ENCODE data around the gene ATAD5.
A peak's percentile ranks its signal among the peaks of the same experiment; 100 is the strongest.
"Not testable (repeated sequence)": the region's sequence is repeated elsewhere in the genome, so short reads cannot be mapped to it uniquely, and the experiment has no call there.

Gene ATAD5

GRCh38 chr17:30929861-30930260 lies 98.1 kb downstream of the ATAD5 start:
- ChIA-PET POLR2A (interaction anchor here (0.6 kb wide), 1 partner anchor 47 kb away, joined by 3 read pairs; no protein-coding TSS in a partner anchor), CTCF (interaction anchor here (0.6 kb wide), 1 partner anchor 10 kb away, joined by 3 read pairs; no protein-coding TSS in a partner anchor)
- H3K36me3 ChIP-seq (ENCODE audit: control insufficient read depth in 2 of 2, insufficient read depth in 1 of 2, low read length in 2 of 2), result peaks cover 6 to 60% of the 10 kb centered on the region in 2 experiments
- H3K4me1 ChIP-seq (ENCODE audit: control insufficient read depth, insufficient read depth, low read length); H3K27ac ChIP-seq (ENCODE audit: extremely low read depth, low read depth, low read length); H3K9me3 ChIP-seq (ENCODE audit: control insufficient read depth, insufficient read depth, low read depth, low read length); H3K4me3 ChIP-seq (ENCODE audit: low read depth, low read length): not testable (repeated sequence)
- TF ChIP-seq ZNF555 (tag by site-specific recombination; conservative IDR thresholded peaks at IDR 0.05), result peak; percentile 63
- peak; percentile 53; the same call in 1 of the 2 replicates for TF ChIP-seq ZNF560 (tag by site-specific recombination; IDR thresholded peaks at IDR 0.05; ENCODE audit: borderline replicate concordance)
- peak; percentile 44; the same call in 1 of the 2 replicates for TF ChIP-seq ZNF664 (tag by site-specific recombination; IDR thresholded peaks at IDR 0.05)
- 0 out of 2 replicates have a peak, but pooled peaks have one; percentile 21 for TF ChIP-seq GFI1B (tag by site-specific recombination; IDR thresholded peaks at IDR 0.05)
- 0 out of 2 replicates have a peak, but pooled peaks have one; percentile 50 for TF ChIP-seq ZNF558 (tag by site-specific recombination; IDR thresholded peaks at IDR 0.05)
- 0 out of 2 replicates have a peak, but pooled peaks have one; percentile 31 for TF ChIP-seq REST (tag by site-specific recombination; IDR thresholded peaks at IDR 0.05)
- TF ChIP-seq ZNF394 (tag by site-specific recombination; IDR thresholded peaks at IDR 0.05; ENCODE audit: borderline replicate concordance), result peak; percentile 89; the same call in 1 of the 2 replicates
- TF ChIP-seq KLF7 (tag by site-specific recombination; IDR thresholded peaks at IDR 0.05; ENCODE audit: borderline replicate concordance), result peak; percentile 18; the same call in 1 of the 2 replicates
- TF ChIP-seq ZNF140 (tag by site-specific recombination; IDR thresholded peaks at IDR 0.05), result peak; percentile 59
- 0 out of 2 replicates have a peak, but pooled peaks have one; percentile 22 for TF ChIP-seq ZNF433 (tag by site-specific recombination; IDR thresholded peaks at IDR 0.05; ENCODE audit: low read depth)
- TF ChIP-seq ZNF623 (tag by site-specific recombination; IDR thresholded peaks at IDR 0.05), result peak; percentile 61
- TF ChIP-seq ZBTB11 (tag by site-specific recombination; conservative IDR thresholded peaks at IDR 0.05; ENCODE audit: low read depth), result peak; percentile 64
- TF ChIP-seq ZNF518A (tag by site-specific recombination; conservative IDR thresholded peaks at IDR 0.05; ENCODE audit: low read depth), result peak; percentile 79
- 0 out of 2 replicates have a peak, but pooled peaks have one; percentile 29 for TF ChIP-seq ZBTB1 (tag by site-specific recombination; IDR thresholded peaks at IDR 0.05)
- peak; percentile 33; the same call in 1 of the 2 replicates for TF ChIP-seq ZNF654 (tag by site-specific recombination; IDR thresholded peaks at IDR 0.05; ENCODE audit: low read depth)
- 0 out of 2 replicates have a peak, but pooled peaks have one; percentile 37 for TF ChIP-seq ZNF266 (tag by site-specific recombination; IDR thresholded peaks at IDR 0.05; ENCODE audit: low read depth)
- peak; percentile 71 for TF ChIP-seq ZNF426 (tag by site-specific recombination; IDR thresholded peaks at IDR 0.05)
- TF ChIP-seq ZBTB8A (tag by site-specific recombination; IDR thresholded peaks at IDR 0.05), result peak; percentile 31; the same call in 1 of the 2 replicates
- 0 out of 2 replicates have a peak, but pooled peaks have one; percentile 70 for TF ChIP-seq ZNF202 (tag by site-specific recombination; IDR thresholded peaks at IDR 0.05; ENCODE audit: borderline replicate concordance)
